CD4-positive, alpha-beta T cell treated with Interferon alpha-2 for 1 hour (primary cell): ENCODE measurements around the gene BUB3.

Experiments
- DNase-seq, 2 donors: peaks; one replicate each; pipeline ENCODE4 v3.0.0-alpha.2; 2020 to 2022

BUB3 gene

GRCh38 chr10:123141791-123142700 lies 12.2 kb upstream of the BUB3 start:
- DNase-seq: no peak

GRCh38 chr10:123142701-123143161 lies 11.5 kb upstream of the BUB3 start:
- DNase-seq: no peak

GRCh38 chr10:123143162-123143824 lies 10.9 kb upstream of the BUB3 start:
- no peak for DNase-seq

GRCh38 chr10:123143825-123144168 lies 10.4 kb upstream of the BUB3 start:
- DNase-seq: no peak

- no peak for DNase-seq
Measured at GRCh38 chr10:123144697-123145541, 9.3 kb upstream of the BUB3 start.

- DNase-seq: no peak
Measured at GRCh38 chr10:123145542-123146012, 8.6 kb upstream of the BUB3 start.

- DNase-seq: no peak
Measured at GRCh38 chr10:123146013-123146893, 7.9 kb upstream of the BUB3 start.

- DNase-seq: no peak
Measured at GRCh38 chr10:123146894-123147634, 7.1 kb upstream of the BUB3 start.

- DNase-seq: no peak
Measured at GRCh38 chr10:123147635-123148413, 6.4 kb upstream of the BUB3 start, which contains the start of gene HMX2. HMX2 (plus strand) TSS chr10:123148136; CDS start chr10:123148379, 243 bp downstream.

GRCh38 chr10:123148414-123149161 lies 5.6 kb upstream of the BUB3 start:
- DNase-seq: no peak

GRCh38 chr10:123149162-123149567 lies 5.0 kb upstream of the BUB3 start:
- no peak for DNase-seq

- DNase-seq: no peak
Measured at GRCh38 chr10:123149568-123150270, 4.5 kb upstream of the BUB3 start.

GRCh38 chr10:123150271-123150985 lies 3.8 kb upstream of the BUB3 start:
- DNase-seq: no peak

GRCh38 chr10:123150986-123151736 lies 3.0 kb upstream of the BUB3 start:
- no peak for DNase-seq

GRCh38 chr10:123151737-123152135 lies 2.5 kb upstream of the BUB3 start:
- no peak for DNase-seq

- no peak for DNase-seq
Measured at GRCh38 chr10:123153486-123154091, 613 bp upstream of the BUB3 start.
